Osteocyte (in vitro differentiated cells): Measurements from ENCODE around the gene SSBP2. TPM values are rescaled to one million over a fixed set of nuclear protein-coding genes. Genes with fewer than 3 reads are reported as not detected.

ENCODE experiments used
- DNase-seq: peaks from one replicate; pipeline ENCODE4 v3.0.0; 2021; ENCODE audit warnings: mixed read lengths; ENCODE audit not compliant: unreplicated experiment; ENCODE audit errors: extremely low spot score
- H3K27ac Mint-ChIP-seq: one replicate; pipeline ENCODE4 v1.8.0; 2021; ENCODE audit warnings: mild to moderate bottlenecking, mixed read lengths; ENCODE audit not compliant: unreplicated experiment
- H3K27me3 Mint-ChIP-seq: one replicate; pipeline ENCODE4 v1.8.0; 2021; ENCODE audit warnings: mixed read lengths; ENCODE audit not compliant: unreplicated experiment
- H3K36me3 Mint-ChIP-seq: one replicate; pipeline ENCODE4 v1.8.0; 2021; ENCODE audit warnings: mixed read lengths; ENCODE audit not compliant: unreplicated experiment
- H3K4me1 Mint-ChIP-seq: one replicate; pipeline ENCODE4 v1.8.0; 2021; ENCODE audit warnings: mixed read lengths; ENCODE audit not compliant: unreplicated experiment
- H3K4me3 Mint-ChIP-seq: one replicate; pipeline ENCODE4 v1.8.0; 2021; ENCODE audit warnings: mild to moderate bottlenecking, moderate library complexity, mixed read lengths; ENCODE audit not compliant: unreplicated experiment
- H3K9me3 Mint-ChIP-seq: one replicate; pipeline ENCODE4 v1.8.0; 2021; ENCODE audit warnings: mixed read lengths; ENCODE audit not compliant: unreplicated experiment
- CTCF ChIP-seq: fragments of 200-600 bp; sonication (generic); IDR thresholded peaks from 2 replicates; pipeline ENCODE4 v1.5.0; 2021; ENCODE audit warnings: antibody characterized with exemption, mild to moderate bottlenecking, moderate library complexity
- total RNA-seq: library from RNA; stranded (reverse); gene quantifications from 2 replicates; pipeline ENCODE4 v1.2.1, GENCODE V29; 2021

The SSBP2 gene
- total RNA-seq, 1 donor from 2014 or later: 62.1 TPM

GRCh38 chr5:81759632-81760005 is 8.7 kb upstream of the SSBP2 start:
- H3K36me3 Mint-ChIP-seq: no peaks in the 10 kb centered on the region
- no peak for TF ChIP-seq CTCF
- no peak overlapping the region for H3K27ac Mint-ChIP-seq
- DNase-seq: no peak
- H3K4me1 Mint-ChIP-seq: peaks cover 35% of the 10 kb centered on the region
- H3K4me3 Mint-ChIP-seq: no peak overlapping the region
- no peaks in the 10 kb centered on the region for H3K27me3 Mint-ChIP-seq
- no peaks in the 10 kb centered on the region for H3K9me3 Mint-ChIP-seq

- no peak overlapping the region for H3K27ac Mint-ChIP-seq
- no peaks in the 10 kb centered on the region for H3K36me3 Mint-ChIP-seq
- no peaks in the 10 kb centered on the region for H3K27me3 Mint-ChIP-seq
- TF ChIP-seq CTCF: no peak
- no peaks in the 10 kb centered on the region for H3K9me3 Mint-ChIP-seq
- H3K4me3 Mint-ChIP-seq: no peak overlapping the region
- DNase-seq: no peak
- H3K4me1 Mint-ChIP-seq: peaks cover 45% of the 10 kb centered on the region
These were observed 6.5 kb upstream of the SSBP2 start for GRCh38 chr5:81757404-81757803.

- Mint-ChIP-seq H3K9me3 (no peaks in the 10 kb centered on the region), H3K27ac (peak overlapping the region; percentile 66), H3K4me1 (peaks cover 47% of the 10 kb centered on the region), H3K27me3 (no peaks in the 10 kb centered on the region), H3K4me3 (no peak overlapping the region), H3K36me3 (no peaks in the 10 kb centered on the region)
- no peak for TF ChIP-seq CTCF
- DNase-seq: no peak
These were observed 5.1 kb upstream of the SSBP2 start for GRCh38 chr5:81756016-81756415.

GRCh38 chr5:81755320-81755719 is 4.4 kb upstream of the SSBP2 start:
- Mint-ChIP-seq H3K36me3 (no peaks in the 10 kb centered on the region), H3K9me3 (no peaks in the 10 kb centered on the region), H3K27me3 (no peaks in the 10 kb centered on the region), H3K4me1 (peaks cover 40% of the 10 kb centered on the region), H3K27ac (peak overlapping the region; percentile 67), H3K4me3 (no peak overlapping the region)
- DNase-seq: no peak
- TF ChIP-seq CTCF: no peak

- no peak for TF ChIP-seq CTCF
- Mint-ChIP-seq H3K36me3 (no peaks in the 10 kb centered on the region), H3K4me1 (peaks cover 40% of the 10 kb centered on the region), H3K27ac (peak overlapping the region; percentile 60), H3K27me3 (no peaks in the 10 kb centered on the region), H3K4me3 (no peak overlapping the region), H3K9me3 (no peaks in the 10 kb centered on the region)
- no peak for DNase-seq
These were observed 3.7 kb upstream of the SSBP2 start for GRCh38 chr5:81754621-81755020.
